GM18508 (cell line): ENCODE measurements around the gene C22orf39.

Source experiments
- ATAC-seq: cut with Tn5 transposase; IDR thresholded peaks from one replicate; pipeline ENCODE4 v1.9.1; 2021; ENCODE audit warnings: moderate number of reproducible peaks; ENCODE audit not compliant: insufficient read depth, unreplicated experiment

The C22orf39 gene

DNA sequence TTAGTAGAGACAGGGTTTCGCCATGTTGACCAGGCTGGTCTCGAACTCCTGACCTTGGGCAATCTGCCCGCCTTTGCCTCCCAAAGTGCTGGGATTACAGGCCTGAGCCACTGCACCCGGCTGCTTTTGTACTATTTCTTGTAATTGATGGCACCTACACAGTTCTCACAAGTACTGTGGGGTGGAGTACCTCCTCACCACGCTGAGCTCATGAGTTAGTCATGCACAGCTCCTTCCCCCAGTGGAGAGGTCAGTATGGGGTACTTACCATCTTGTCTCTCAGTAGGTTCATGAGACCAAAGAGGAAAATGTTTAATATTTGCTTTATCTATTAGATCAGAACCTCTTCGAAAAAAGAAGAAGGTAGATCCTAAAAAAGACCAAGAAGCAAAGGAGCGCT is 13.1 kb downstream of the C22orf39 start:
- ATAC-seq = no peak

DNA sequence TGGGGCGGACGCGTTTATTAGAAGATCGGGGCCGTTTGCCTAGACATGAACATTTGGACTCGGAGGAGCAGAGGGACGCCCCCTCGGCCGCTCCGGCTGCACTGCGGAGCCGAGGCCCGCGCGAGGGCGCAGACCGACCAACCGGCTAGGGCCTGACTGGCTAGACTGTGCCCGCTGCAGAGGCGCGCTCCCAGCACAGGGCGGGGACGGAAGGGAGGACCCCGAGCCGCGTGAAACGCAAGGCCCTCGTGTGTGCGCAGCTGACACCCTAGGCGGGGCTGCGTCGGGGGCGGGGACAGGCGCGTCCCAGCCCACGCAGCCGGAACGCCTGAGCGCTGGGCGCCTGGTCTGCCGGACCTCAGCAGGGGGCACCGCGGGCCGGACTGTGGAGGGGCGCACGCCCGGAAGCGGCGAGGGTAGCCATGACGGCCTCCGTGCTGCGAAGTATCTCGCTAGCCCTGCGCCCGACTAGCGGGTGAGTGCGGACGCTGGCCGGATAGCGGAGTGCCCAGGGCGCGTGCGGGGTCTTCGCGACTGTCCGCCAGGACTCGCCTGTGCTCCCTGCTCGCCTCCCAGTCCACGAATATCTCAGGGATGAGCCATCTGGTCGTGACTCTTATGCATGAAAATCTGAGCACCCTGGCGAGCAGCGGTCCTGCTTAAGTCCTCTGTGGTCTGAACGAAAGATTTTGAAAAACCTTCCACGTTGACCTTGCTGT is 15.2 kb downstream of the C22orf39 start, which contains the start of gene MRPL40:
Gene MRPL40, plus strand, starts transcription at position 413 of the 719 bp plus-strand sequence. Its CDS starts 10 bp downstream, at position 423.
- peak; percentile 48 for ATAC-seq

DNA sequence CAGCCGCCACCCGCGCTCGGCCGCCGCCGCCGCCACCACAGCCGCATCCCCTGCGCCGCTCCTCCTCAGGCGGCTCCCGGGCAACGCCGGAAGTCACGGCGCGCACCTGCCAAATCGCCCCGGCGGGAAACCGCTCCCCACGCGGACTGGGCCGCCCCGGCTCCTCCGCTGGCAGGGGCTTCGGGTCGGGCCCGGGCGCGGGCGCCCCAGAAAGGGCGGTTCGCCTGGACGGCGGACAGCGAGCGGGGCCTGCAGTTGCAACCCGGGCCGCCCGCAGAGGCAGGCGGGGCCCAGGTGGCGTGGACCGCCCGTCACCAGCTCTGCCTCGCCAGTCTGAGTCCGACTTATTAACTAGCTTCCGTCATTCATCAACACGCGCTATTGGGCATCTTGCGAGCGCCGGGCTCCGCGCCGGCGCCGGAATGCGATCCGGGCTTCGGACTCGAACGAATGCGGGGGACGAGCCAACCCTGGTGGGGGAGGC is 15.8 kb downstream of the C22orf39 start, which contains the start of gene HIRA:
Gene HIRA, minus strand, starts transcription at position 85 of the 484 bp plus-strand sequence. CDS start 257 bp downstream, outside the sequence.
- peak; percentile 23 for ATAC-seq

DNA sequence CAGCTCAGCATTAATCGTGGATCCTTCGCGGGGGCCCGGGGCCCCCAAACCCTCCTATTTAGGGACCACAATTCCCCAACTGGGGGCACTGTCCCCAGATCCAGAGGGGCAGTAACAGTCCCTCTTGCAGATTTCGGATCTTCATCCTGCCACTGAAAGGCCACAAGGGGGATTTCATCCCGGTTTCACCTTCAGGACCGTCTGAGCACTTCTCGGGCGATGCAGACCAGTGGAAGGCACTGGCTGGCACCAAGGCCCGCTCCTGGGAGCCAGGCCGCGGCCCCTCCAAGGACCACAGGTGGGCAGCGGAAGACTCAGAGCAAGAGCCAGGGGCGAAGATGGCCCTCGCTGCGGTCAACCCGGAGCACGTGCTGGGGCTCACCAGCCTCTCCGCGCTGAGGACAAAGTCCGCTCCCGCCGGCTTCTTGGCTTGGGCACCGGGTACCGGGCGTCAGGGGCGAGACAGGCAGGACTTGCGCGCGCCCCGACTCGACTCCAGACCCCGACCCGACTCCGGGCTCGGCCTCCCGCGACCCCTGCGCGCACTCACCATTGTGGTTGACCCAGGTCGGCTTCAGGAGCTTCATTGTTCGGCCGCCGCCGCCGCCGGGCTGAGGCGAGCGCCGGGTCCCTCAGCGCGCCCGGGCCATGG is 16.5 kb downstream of the C22orf39 start:
- no peak for ATAC-seq

DNA sequence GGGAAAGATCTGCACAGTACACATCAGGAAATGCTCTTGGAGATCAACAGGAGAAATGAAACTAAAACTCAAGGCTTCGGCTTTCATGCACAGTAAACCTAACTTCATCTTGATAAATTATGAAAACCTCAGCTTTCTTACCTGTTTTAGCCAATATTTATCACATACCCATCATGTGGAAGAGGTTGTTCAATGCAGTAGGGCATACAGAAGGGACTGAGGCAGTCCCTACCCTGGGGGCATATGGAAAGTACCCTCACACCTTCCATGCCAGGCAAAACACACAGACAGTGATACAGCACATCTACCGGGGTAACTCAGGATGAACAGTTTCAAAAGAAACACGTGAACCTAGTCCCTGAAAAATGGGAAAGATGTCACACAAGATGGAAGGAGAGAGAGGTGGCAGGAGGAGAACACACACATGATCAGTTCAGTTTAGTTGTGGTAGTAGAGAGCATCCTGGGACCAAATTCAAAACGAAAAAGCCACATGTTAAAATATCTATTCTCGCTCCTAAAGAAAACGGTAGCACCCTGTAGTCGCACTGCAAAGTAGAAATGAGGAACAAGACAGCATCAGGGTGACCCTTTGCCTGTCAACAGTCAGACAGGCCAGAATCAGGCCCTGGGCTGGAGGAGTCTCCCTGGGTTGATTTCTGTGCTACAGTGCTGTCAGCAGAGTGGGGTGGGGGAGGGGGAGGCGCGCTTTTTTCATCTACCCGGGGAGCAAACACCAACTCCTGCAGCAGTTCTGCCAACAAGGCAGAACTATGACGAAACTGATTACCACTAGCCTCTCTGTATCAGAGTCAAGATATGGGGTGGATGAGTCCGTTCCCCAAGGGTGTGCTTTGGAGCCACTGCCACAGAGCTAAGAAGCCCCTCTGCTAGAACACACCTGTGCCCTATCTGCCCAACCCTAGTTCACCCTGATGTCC is 17.3 kb downstream of the C22orf39 start:
- no peak for ATAC-seq

DNA sequence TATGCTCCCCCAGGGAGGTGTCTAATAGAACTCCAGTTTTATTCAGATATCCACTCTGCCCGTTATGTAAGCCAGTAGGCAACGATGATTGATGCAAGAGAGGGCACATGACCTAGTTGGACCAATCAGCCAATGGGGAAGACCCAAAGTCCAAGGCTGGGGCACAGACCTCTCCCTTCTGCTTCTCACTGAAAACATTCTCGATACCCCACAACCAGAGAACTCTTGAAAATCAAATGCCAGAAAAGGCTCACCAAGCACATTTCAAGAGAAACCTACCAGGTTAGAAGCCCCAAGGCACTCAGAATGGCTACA is 23.4 kb downstream of the C22orf39 start:
- no peak for ATAC-seq

DNA sequence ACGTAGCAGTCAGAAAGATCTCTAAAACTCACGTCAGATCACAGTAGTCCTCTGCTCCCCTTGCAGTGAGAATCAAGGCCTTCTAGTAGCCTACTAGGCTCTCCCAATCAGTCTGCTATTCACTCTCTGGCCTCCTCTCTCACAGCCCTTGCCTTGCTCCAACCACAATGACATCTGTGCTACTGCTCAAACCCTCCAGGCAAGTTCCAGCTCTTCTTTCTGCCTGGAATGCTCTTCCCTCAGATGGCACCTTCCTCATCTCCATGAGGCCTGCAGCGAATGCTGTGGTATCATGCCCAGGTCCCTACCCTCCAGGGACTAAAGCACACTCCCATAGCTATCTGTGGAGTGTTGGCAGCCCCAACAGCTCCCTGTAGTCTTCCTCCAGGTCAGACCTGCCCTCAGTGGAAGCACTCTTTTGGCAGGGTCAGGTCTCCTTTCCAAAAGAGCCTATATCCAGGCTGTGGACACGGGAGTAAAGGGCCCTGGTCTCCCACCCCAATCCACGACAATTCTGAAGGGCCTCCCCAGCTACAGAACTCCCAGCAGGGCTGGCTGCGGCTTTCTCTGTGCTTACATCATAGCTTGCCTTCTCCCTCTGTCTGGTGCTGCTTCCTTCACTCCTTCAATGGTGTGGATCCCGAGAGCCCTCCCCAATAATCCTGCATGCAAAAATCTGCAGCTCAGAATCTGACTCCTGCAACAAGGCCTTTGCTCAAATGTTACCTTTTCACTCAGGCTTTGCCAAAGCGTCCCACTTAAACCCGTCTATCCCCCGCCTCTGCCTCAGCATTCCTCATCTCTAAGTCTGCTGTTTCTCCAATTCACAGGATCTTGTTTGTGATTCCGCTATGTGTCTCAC is 24.8 kb downstream of the C22orf39 start:
- ATAC-seq = no peak

DNA sequence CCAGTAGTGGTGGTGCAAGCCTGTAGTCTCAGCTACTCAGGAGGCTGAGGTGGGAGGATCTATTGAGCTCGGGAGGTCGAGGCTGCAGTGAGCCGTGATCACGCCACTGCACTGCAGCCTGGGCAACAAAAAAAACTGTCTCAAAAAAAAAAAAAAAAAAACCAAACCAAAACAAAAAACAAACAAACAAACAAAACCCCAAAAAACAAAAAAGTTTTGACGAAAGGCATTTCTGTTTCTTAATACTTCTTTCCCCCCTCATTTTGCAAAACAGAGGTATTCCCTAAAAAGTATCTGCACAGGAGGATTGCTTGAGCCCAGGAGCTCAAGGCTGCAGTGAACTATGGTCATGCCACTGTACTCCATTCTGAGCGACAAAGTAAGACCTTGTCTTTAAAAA is 27.2 kb downstream of the C22orf39 start:
- no peak for ATAC-seq

DNA sequence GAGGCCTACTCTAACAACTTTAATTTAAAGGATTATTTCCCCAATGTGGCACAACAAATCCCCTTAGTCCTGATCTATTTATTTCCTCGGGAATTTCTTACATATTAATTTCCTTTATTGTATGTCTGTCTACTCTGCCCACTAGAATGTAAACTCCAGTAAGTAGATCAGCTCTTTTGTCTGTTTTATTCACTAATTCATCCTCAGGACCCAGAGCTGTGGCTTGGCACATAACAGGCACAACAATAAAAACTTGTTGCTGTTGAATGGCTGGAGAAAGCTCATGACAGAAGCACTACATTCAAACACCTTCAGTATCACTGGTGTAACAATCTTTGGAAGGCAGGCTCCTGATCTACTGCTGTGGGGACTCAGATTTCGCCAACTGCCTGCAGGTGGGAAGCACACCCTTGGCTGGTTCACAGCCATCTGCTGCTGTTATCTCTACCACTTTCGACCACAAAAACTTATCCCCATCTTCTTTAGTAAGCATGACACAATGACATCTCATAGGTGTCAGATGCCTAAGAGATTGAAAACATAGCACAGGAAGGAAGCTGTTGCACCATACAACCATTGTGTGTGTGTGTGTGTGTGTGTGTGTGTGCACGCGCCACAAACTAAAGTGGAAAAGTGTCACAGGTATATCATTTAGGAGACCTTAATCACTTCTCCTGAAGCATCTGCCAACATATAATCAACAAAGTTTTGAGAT is 27.9 kb downstream of the C22orf39 start:
- no peak for ATAC-seq

DNA sequence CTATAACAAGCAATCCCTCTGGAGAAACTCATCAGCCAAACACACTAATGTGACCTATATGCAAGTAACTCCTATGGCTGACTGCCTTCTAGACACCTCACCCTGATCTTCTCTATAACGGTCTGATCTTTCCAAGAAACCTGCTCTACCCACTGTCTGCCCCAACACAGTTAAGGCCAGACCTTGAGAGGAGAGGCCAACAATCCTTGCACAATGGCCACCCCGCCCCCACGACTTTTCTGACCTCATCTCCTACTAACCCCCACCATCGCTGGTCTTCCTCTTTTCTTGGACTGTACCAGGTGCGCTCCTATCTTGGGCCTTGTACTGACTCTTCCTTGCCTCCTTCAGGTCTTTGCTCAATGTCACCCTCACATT is 28.4 kb downstream of the C22orf39 start:
- ATAC-seq = no peak

DNA sequence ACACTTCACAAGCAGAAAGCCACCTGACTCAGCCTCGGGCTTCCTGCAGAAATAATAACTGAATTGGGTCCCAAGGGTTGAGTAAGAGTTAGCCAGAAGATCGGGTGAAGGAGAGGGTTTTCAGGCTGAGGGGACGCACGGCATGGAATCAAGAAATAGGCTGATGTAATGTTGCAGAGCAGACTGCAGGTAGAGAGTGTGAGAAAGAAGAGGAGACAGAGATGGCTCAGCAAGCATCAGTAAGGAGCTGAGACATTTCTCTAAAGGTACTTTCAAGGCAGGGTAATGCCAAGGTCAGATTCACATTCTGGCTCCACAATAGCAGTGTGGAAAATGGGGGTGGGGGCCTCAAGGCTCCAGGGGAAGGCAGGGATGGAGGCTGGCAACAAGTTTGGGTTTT is 34.6 kb downstream of the C22orf39 start:
- no peak for ATAC-seq

DNA sequence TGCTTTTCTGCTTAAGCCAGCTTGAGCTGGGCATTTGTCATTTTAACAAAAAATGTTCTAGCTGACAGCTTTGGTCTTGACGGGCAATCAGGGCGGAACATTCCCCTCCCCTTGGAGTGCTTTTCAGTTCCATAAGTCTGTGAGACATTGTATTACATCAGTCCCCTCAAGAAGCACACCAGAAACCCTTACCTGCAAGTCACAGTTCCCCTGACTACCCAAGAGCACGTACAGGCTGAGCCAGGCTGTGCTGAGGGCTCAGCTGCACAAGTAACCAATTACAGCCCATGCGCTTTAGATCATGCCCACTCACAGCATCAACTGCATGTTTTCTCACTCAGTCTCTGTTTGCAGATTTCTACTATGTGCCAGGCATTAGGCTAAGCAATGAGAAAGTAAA is 35.0 kb downstream of the C22orf39 start:
- no peak for ATAC-seq

DNA sequence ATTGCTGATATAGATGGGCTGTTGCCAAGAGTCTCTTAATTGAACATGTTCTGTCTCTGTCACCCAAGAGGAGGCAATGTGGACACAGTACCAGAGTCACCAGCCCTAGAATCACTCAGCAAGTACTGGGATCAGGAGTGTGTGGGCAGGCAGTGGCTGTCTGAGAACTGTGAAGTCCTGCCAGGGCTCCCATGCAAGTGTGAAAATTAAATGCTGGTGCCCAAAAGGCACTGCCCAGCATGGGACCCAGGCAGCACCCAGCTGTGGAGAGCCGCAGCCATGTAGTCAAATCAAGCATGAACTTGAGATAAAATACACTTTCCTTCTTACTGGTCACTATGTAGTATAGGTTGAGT is 35.8 kb downstream of the C22orf39 start:
- no peak for ATAC-seq

DNA sequence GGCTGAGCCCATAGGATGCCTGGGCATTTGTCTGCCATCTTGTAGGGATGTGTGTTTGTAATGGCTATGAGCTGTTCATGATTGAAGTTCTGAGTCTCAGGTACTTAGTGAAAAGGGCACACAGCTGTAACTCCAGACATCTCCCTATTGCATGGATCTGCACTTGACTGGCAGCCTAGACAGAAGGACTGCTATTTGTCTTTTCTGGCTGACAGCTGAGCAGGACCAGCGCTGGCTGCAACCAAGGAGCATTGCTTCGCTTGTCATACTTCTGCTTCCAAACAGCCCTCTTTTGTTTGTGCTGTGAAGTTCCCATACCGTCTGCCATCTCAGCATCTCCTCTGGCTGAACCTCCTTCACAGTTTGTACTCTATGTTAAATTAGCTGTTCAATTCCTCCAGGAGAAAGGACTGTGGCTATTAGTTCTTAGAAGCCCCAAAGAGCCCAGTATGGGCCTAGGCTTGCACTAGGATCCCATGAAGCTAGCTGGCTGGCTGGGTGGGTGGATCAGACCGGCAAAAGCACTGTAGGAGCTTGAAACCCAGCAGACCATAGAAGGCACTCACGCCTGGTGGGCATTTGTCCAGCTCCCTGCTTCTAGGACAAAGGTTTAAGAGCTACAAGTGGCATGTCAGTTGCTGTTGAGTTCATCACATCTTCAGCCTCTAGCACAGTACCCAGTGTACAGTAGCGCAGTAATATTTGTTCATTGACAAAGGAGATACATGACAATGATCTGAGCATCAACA is 36.4 kb downstream of the C22orf39 start:
- ATAC-seq = no peak

DNA sequence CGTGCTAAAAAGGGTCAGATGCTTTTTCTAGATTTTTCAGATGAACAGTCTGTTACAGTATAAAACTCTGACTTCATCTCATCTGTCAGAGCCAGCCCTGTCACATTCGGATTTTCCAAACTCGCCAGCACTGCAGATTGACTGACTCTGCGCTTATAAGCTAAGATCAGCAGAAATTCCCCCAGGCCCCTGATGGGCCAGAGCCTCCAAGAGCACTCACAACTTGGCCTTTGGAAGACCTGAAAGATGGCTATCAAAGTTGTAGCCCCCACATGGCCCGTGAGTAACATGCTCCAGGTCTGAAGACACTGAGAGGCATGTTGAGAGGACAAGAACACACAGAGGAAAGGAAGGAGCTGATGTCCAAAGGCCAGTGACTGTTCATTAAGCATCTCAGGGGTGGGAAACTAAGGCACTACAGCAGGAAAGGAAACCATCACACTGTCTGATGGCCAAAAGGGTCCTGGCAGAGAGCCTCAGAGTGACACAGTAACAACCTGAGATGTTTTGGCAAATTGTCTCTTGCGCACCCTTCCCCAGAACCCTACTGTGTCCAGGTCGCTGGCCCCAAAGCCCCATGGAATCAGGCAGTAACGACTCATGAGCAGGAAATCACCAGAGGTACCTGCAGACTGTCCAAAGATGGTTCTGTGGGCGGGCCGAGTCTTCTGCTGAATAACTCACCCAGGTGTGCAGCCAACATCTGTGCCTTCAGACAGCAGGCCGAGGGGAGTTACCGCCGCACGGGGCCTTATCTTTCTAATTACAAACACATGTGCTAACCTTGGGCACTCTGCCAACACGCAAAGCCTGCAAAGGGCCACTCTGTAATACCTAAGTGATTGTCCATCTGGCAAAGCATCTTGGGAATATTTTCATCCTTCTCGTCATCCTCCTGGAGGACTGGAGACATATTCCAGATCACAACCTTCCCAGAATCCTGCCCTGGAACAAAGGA is 39.6 kb downstream of the C22orf39 start:
- no peak for ATAC-seq

DNA sequence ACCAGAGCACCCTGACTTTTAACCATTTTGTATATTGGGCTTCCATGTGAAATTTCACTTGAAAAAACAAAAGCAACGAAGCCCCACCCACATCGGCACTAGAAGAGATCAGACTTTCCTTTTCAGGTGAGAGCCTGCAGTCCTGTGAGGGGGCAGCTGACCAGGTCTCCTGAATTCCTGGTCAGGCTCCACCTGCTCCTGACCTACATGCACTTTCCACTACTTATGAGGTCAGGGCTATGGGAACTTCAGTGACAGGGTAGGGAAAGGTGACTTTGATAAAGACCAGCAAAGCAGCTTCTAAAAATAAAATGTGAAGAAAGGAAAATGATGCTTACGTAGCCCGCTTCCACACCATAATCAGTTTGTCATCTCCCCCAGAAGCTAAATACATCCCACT is 40.7 kb downstream of the C22orf39 start:
- ATAC-seq = no peak

DNA sequence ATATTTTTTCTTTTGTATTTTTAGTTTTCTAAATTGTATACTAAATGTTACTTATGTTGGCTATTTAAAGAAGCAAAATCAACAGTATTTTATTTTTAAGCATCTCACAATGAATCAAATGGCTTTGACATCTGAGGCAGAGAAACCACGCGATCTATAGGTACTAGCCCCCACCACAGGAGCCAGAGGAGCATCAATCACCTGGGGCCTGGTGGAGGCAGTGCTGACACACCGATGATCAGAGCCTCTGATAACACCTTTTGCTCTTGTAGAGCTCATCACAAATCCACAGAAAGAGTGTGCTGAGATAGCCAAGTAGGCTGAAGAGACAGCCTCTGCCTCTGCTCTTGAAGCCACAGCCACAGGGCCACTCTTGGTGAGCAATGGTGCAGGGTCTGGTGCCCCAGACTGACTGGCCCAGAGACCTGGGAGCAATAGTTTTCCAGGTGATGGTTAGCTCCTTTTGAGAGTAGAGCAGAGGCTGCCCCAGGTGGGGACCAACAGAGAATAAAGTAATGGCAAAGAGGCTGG is 41.2 kb downstream of the C22orf39 start:
- no peak for ATAC-seq
